MG63 (cell line): ENCODE data around the gene SCNM1. TPM values are rescaled to one million over a fixed set of nuclear protein-coding genes. Genes with fewer than 3 reads are reported as not detected.
"Not testable (repeated sequence)": the region's sequence is repeated elsewhere in the genome, so short reads cannot be mapped to it uniquely, and the experiment has no call there.

Experiments used
- DNase-seq: peaks from one replicate; pipeline ENCODE4 v3.0.0-alpha.2; 2020
- H3K27me3 ChIP-seq: fragments of 250-450 bp; sonication (Bioruptor Pico); 2 replicates; pipeline ENCODE4 v1.5.1; 2020; ENCODE audit warnings: mild to moderate bottlenecking, moderate library complexity
- H3K36me3 ChIP-seq: fragments of 250-450 bp; sonication (Bioruptor Pico); 2 replicates; pipeline ENCODE4 v1.5.1; 2020; ENCODE audit warnings: mild to moderate bottlenecking, moderate library complexity
- H3K4me3 ChIP-seq: fragments of 250-450 bp; sonication (Bioruptor Pico); 2 replicates; pipeline ENCODE4 v1.5.1; 2020; ENCODE audit warnings: mild to moderate bottlenecking, moderate library complexity
- H3K9me3 ChIP-seq: fragments of 250-450 bp; sonication (Bioruptor Pico); 2 replicates; pipeline ENCODE4 v1.5.1; 2020; ENCODE audit warnings: mild to moderate bottlenecking, moderate library complexity
- total RNA-seq: library from RNA; depleted of rRNA; stranded (reverse); fragments of >200 nt; shearing (Covaris generic); gene quantifications from 2 replicates; pipeline ENCODE4 v1.2.3, GENCODE V29; 2014; ENCODE audit warnings: low replicate concordance; rRNA removed

The SCNM1 gene
- total RNA-seq, 1 experiment from 2014 or later = 69.6 TPM

DNA sequence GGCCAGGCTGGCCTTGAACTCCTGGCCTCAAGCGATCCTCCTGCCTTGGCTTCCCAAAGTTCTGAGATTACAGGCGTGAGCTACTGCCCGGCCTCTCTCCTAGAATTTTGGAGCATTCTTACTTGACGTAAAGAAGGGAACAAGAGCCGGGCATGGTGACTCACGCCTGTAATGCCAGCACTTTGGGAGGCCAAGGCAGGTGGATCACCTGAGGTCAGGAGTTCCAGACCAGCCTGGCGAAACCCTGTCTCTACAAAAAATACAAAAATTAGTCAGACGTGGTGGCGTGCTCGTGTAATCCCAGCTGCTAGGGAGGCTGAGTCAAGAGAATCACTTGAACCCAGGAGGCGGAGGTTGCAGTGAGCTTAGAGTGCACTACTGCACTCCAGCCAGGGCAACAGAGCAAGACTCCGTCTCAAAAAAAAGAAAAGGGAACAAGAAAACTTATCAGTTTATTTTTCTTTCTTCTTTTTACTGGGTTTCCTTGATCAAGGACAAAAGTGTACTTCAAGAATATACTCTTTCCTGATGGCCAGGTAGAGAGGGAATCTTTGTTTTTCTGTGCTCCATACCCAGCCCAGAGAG, 39.5 kb downstream of the SCNM1 start:
- not testable (repeated sequence) for H3K27me3 ChIP-seq, H3K9me3 ChIP-seq, DNase-seq, H3K4me3 ChIP-seq
- peaks cover 87% of the 10 kb centered on the region for H3K36me3 ChIP-seq

- Histone ChIP-seq H3K9me3 (no peaks in the 10 kb centered on the region), H3K4me3 (no peak overlapping the region), H3K27me3 (no peaks in the 10 kb centered on the region), H3K36me3 (peaks cover 80% of the 10 kb centered on the region)
- DNase-seq = no peak
These were observed 44.9 kb downstream of the SCNM1 start for GRCh38 chr1:151210830-151211229.

- Histone ChIP-seq H3K4me3 (no peak overlapping the region), H3K9me3 (no peaks in the 10 kb centered on the region), H3K36me3 (peaks cover 75% of the 10 kb centered on the region), H3K27me3 (no peaks in the 10 kb centered on the region)
- no peak for DNase-seq
These were observed 46.2 kb downstream of the SCNM1 start for GRCh38 chr1:151211972-151212705.

- Histone ChIP-seq H3K9me3 (no peaks in the 10 kb centered on the region), H3K36me3 (peaks cover 77% of the 10 kb centered on the region), H3K4me3 (no peak overlapping the region), H3K27me3 (no peaks in the 10 kb centered on the region)
- DNase-seq = no peak
These were observed 47.6 kb downstream of the SCNM1 start for GRCh38 chr1:151213560-151213959.

Other genes starting within 250 kb of the SCNM1 start
- gene SETDB1, start 239.8 kb upstream of the SCNM1 start, total RNA-seq = 23.5 and 49.2 TPM in 2 replicates
- 86.1 and 89.6 TPM in 2 replicates for gene CERS2, start 191.3 kb upstream of the SCNM1 start, total RNA-seq
- 0.46 TPM in 1 of 2 replicates, not detected in the other for gene ANXA9, start 183.9 kb upstream of the SCNM1 start, total RNA-seq
- 8.7 and 8.9 TPM in 2 replicates for gene MINDY1, start 159.2 kb upstream of the SCNM1 start, total RNA-seq
- 7.5 and 8.1 TPM in 2 replicates for gene PRUNE1, start 157.7 kb upstream of the SCNM1 start, total RNA-seq
- gene BNIPL, start 129.6 kb upstream of the SCNM1 start, total RNA-seq = 0.20 and 5.5 TPM in 2 replicates
- gene C1orf56, start 118.4 kb upstream of the SCNM1 start, total RNA-seq = 1.1 TPM in 1 of 2 replicates, not detected in the other
- gene CDC42SE1, start 106.5 kb upstream of the SCNM1 start, total RNA-seq = 39.9 and 44.1 TPM in 2 replicates
- 6.8 and 11.5 TPM in 2 replicates for gene MLLT11, start 105.7 kb upstream of the SCNM1 start, total RNA-seq
- gene GABPB2, start 95.4 kb upstream of the SCNM1 start, total RNA-seq = 2.2 and 13.6 TPM in 2 replicates
- gene SEMA6C, start 19.5 kb upstream of the SCNM1 start, total RNA-seq = 1.4 TPM in 1 of 2 replicates, not detected in the other
- gene TNFAIP8L2, start 9.5 kb upstream of the SCNM1 start, total RNA-seq = not detected in 2 replicates
- 2.0 and 11.4 TPM in 2 replicates for gene LYSMD1, start 242 bp upstream of the SCNM1 start, total RNA-seq
- gene TMOD4, start 9.8 kb downstream of the SCNM1 start, total RNA-seq = not detected in 2 replicates
- 87.3 and 105 TPM in 2 replicates for gene VPS72, start 24.1 kb downstream of the SCNM1 start, total RNA-seq
- gene PIP5K1A, start 32.4 kb downstream of the SCNM1 start, total RNA-seq = 28.3 and 38.6 TPM in 2 replicates
- 225 and 311 TPM in 2 replicates for gene PSMD4, start 88.6 kb downstream of the SCNM1 start, total RNA-seq
- 14.9 and 22.9 TPM in 2 replicates for gene ZNF687, start 116.2 kb downstream of the SCNM1 start, total RNA-seq
- gene PI4KB, start 161.3 kb downstream of the SCNM1 start, total RNA-seq = 42.2 and 44.2 TPM in 2 replicates
- gene RFX5, start 181.1 kb downstream of the SCNM1 start, total RNA-seq = 39.5 and 61.6 TPM in 2 replicates
- gene SELENBP1, start 206.6 kb downstream of the SCNM1 start, total RNA-seq = 6.0 and 10.2 TPM in 2 replicates
- 609 and 703 TPM in 2 replicates for gene PSMB4, start 233.4 kb downstream of the SCNM1 start, total RNA-seq